GM21528 (cell line): ENCODE data around the gene CDC14A.
"Not testable (repeated sequence)": the region's sequence is repeated elsewhere in the genome, so short reads cannot be mapped to it uniquely, and the experiment has no call there.

Source experiments
- ATAC-seq: cut with Tn5 transposase; IDR thresholded peaks from one replicate; pipeline ENCODE4 v1.9.1; 2021; ENCODE audit warnings: mild to moderate bottlenecking, moderate library complexity; ENCODE audit not compliant: unreplicated experiment, low FRiP score

Gene CDC14A

GRCh38 chr1:100332331-100332730, 20.0 kb upstream of the CDC14A start:
- ATAC-seq, result no peak

DNA sequence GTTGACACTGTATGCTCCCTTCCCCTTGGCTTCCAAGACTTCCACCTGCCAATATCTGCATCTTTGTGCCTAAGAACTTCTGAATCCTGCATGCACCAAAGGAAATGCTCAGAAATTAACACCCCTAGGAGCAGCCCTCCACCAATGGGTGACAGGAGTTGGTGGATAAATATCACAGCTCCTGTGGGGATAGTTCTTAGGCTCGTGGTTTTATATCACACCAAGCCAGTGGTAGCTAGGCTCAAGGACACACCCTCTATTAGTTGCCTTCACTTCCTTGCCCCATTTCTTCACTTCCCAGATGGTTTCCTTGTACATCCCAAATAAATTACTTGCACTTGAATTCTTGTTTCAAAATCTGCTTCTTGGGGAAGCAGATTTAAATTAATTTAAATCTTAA, 16.9 kb upstream of the CDC14A start:
- no peak for ATAC-seq

GRCh38 chr1:100337878-100338277, 14.4 kb upstream of the CDC14A start:
- ATAC-seq, result not testable (repeated sequence)

GRCh38 chr1:100339735-100340134, 12.6 kb upstream of the CDC14A start:
- ATAC-seq, result not testable (repeated sequence)

- no peak for ATAC-seq
Observed at GRCh38 chr1:100340494-100340893, 11.8 kb upstream of the CDC14A start.

DNA sequence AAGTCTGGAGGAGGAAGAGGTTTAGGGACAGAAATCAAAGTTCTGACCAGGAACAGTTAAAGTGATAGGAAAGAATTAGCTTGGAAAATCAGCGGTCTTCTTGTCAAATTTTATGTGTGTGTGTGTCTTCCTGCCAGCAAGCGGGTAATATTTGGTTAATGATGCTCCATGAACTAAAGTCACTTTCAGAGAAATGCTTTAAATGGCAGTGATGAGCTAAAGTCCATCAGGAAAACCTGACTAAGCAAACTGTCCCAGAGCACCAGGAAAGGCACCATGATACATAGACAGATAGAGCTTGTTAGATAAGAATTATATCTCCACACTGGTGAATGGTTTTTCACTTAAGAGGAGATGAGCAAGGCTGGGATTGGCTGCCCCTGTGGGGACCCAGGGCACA, 10.0 kb upstream of the CDC14A start:
- no peak for ATAC-seq

- no peak for ATAC-seq
Observed at GRCh38 chr1:100343897-100344296, 8.4 kb upstream of the CDC14A start.

GRCh38 chr1:100344774-100345173, 7.5 kb upstream of the CDC14A start:
- no peak for ATAC-seq

DNA sequence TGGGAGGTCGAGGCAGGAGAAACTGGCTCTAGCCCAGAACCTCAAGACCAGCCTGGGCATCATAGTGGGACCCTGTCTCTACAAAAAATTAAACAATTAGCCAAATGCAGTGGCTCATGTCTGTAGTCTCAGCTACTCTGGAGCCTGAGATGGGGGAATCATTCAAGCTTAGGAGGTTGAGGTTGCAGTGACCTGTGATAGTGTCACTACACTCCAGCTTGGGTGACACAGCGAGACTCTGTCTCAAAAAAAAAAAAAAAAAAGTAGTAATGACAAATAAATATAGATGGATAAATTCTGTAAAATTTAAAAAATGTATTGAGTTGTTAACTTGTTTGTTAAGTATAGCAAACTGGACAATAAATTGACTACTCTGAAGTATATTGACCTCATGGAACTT, 5.9 kb upstream of the CDC14A start:
- ATAC-seq, result no peak

GRCh38 chr1:100347009-100347966, 5.0 kb upstream of the CDC14A start:
- ATAC-seq, result no peak

DNA sequence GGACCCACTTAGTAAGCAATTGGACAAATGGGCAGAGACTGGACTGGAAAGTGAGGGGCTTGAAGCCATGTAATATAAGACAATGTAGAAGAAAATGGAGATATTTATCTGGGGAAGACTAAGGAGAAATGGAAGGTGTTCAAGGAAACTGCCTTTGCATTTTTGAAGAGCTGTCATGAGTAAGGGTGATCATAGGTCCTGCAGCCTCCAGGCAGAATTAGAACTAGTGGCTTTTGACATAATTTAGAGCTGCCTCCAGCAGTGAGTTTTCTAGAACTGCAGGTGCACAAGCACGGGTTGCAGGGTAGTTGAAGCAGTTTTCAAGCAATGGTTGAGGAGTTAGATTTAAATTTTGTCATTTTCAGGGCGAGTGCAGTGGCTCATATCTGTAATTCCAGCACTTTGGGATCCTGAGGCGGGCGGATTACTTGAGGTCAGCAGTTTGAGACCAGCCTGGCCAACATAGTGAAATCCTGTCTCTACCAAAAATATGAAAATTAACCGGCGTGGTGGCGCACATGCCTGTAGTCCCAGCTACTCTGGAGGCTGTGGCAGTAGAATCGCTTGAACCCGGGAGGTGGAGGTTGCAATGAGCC, 3.7 kb upstream of the CDC14A start:
- no peak for ATAC-seq

DNA sequence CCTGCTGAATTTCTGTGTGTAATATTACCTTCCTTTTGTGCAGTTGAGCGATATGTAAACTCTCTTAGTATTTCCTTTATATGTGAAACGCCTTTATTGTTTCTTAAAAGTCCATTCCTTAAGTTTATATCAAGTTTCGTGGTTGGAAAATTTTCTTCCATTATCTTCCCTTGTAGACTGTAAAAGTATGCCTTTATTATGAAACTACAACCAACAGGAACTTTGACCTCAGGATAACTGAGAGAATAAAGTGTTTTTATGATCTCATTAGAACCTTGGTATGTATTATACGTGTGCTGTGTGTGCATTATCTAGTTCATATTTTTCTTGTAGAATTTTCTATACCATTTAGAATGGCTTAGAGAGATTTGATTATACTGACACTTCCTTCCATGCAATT, 3.1 kb upstream of the CDC14A start:
- no peak for ATAC-seq

DNA sequence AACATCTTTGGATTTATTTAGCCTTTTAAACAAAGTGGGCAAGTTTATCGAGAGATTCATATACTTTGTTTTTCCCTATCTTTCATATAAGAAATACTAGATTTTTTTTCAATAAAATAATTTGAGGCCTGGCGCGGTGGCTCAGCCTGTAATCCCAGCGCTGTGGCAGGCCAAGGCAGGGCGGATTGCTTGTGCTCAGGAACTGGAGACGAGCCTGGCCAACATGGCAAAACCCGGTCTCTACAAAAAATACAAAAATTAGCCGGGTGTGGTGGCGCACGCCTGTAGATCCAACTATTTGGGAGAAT, 1.6 kb upstream of the CDC14A start:
- no peak for ATAC-seq

DNA sequence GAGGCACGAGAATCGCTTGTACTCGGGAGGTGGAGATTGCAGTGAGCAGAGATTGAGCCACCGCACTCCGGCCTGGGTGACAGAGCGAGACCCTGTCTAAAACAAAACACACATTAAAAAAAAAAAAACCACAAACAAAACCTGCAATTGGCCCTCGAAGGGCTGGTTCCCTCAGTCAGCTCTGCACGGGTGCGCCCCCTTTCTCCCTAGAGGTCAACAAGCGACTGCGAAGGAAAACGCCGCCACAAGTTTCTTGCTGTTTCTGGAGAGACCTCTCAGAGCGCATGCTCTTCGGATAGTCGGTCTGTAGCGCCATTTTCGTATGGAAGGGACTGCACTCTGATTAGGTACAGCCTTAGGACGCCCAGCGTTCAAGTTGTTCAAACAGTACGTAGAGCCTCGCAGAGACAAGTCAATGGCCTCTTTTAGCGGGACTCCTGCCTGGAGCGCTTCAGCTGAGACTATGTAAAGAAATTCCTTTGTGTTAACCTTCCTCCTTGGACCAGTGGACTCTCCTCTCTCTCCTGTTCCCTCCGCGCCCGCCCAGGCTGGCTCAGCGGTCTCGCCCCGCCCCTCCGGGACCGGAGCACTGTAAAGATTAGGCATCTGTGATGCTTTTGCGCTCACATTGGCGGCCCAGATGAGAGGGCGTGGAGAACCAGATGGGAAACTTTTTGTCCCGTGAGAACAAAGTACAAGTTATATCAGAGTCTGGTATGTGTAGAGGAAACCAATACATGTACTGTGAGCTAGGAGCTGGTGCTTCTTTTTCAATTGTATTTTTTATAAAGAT, 1.0 kb upstream of the CDC14A start:
- peak; percentile 70 for ATAC-seq

DNA sequence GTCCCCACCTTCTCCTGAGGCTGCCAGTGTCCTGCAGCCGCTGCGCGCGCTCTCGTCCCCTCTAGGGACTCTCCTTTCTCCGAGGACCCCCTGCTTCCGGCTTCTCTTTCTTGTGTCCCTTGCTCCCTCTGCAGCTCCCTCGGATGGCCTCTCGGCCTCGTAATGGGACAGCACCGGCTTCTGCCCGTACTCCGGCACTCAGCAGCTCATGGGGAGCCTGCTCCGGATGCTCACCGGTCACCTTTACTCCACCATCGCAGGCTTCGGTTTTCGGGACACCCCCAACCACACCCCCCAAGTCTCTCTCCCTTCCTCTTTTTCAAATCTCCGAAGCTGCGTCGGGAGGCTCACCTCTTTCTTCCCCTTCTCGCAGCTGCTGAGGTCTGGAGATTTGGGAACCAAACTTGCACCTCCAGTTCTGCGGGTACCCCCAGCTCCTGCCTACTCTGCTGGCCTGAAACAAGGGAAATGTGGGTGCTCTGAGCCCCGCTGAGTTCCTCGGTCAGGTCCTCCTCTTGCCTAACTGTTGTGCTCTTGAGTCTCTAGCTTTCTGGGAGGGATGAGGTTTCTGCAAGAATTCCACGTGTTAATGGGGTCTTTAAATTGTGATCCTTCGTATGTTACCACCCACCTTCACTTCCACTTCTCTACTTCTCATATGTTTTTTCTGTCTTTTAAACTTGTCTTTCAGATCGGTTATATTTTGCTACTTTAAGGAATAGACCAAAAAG, 930 bp downstream of the CDC14A start:
- ATAC-seq, result peak; percentile 23

DNA sequence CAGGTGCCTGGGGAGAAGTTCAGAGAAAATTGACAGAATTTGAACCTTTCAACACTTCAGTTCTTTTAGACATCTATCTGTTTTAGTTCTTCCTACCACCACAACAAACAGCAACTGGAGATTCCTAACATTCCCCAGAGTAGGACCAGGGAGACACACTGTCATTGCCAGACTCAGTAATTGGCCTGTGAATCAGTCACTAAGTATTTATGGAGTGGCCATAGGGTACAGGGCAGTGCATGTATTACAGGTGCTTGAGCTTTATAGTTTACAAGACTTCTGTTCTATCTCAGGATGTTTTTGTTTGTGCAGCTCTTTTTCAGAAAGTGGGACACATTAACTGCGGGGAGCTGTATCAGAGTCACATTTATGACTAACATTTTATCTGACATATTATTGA, 1.7 kb downstream of the CDC14A start:
- no peak for ATAC-seq

GRCh38 chr1:100354971-100355394, 2.7 kb downstream of the CDC14A start:
- ATAC-seq, result no peak

DNA sequence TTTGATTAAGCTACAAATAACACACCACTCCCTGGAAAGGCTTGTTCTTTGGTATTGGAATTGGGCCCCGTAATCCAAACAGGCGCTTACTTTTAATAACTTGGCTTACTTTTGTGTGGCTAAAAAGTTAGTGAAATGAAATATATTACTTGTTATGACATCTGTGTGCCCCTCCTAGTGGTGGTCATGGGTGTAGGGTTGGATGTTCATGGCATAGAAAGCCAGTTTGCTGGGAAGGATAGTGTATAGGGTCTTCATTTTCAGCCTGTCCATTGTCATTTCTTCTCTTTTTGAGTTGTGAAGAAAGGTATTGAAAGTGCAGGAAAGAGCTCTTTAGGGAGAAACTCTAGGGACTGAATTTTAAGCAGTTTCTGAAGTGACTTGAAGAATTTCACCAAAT, 5.9 kb downstream of the CDC14A start:
- ATAC-seq, result no peak

GRCh38 chr1:100359139-100359538, 6.8 kb downstream of the CDC14A start:
- ATAC-seq, result no peak

DNA sequence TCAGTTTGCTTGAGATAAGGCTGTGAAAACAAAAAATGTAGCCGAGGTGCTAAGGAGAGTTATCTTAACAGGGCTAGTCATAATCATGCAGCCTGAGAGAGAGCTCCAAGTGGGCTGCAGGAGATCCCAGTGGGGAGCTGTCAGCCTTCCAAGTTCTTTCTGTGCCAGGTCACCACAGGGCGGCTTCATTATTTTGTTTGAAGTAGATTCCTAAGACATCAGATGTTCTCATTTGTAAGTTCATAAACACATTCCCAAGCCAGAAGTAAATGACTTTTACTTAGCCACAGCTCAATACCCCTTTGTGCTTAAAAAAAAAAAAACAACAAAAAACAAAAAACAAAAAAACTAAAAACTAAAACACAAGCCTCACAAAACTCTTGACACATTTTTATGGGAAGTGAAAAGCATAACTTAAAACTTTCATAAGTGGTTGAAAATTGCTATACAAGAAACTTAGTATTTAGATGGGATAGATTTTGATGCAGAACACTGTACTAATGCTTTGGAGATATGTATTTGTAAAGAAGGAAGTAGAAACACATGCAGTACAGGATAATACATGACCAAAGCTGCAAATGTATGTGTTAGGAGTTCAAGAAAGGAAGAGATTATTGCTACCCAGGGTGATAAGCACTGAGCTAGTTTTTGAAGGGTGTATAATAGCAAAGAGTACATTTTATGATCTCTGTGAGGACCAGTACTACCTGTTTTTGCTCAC, 8.6 kb downstream of the CDC14A start:
- no peak for ATAC-seq
